Measurements from ENCODE around the gene GNAI2.
A peak's percentile ranks its signal among the peaks of the same experiment; 100 is the strongest.

GNAI2 gene

GRCh38 chr3:50235716-50236483 lies at the start of gene GNAI2:
GNAI2 (plus strand) TSS chr3:50236204; CDS start chr3:50236336, 132 bp downstream.
- peak; percentile 100 for DNase-seq

- no peak for DNase-seq
Observed at GRCh38 chr3:50187750-50188149, 48.3 kb upstream of the GNAI2 start.

GRCh38 chr3:50189274-50189673 lies 46.7 kb upstream of the GNAI2 start:
- no peak for DNase-seq

- DNase-seq = no peak
Observed at GRCh38 chr3:50189989-50190388, 46.0 kb upstream of the GNAI2 start.

GRCh38 chr3:50190936-50191660 lies 44.9 kb upstream of the GNAI2 start, which contains the start of gene GNAT1:
GNAT1 (plus strand) TSS chr3:50191610; CDS start chr3:50191726, 116 bp downstream.
- DNase-seq = no peak

GRCh38 chr3:50192124-50192523 lies 43.9 kb upstream of the GNAI2 start:
- DNase-seq = no peak

- peak; percentile 93 for DNase-seq
Observed at GRCh38 chr3:50192689-50193141, 43.3 kb upstream of the GNAI2 start.

- DNase-seq = no peak
Observed at GRCh38 chr3:50193286-50193685, 42.7 kb upstream of the GNAI2 start.

- DNase-seq = no peak
Observed at GRCh38 chr3:50193746-50194127, 42.3 kb upstream of the GNAI2 start.

GRCh38 chr3:50194128-50194902 lies 41.7 kb upstream of the GNAI2 start:
- DNase-seq = peak; percentile 94

GRCh38 chr3:50194903-50195500 lies 41.0 kb upstream of the GNAI2 start:
- peak; percentile 75 for DNase-seq

- no peak for DNase-seq
Observed at GRCh38 chr3:50195501-50196252, 40.3 kb upstream of the GNAI2 start.

- no peak for DNase-seq
Observed at GRCh38 chr3:50196253-50196801, 39.7 kb upstream of the GNAI2 start.

GRCh38 chr3:50201573-50202315 lies 34.3 kb upstream of the GNAI2 start:
- DNase-seq = no peak

- no peak for DNase-seq
Observed at GRCh38 chr3:50202353-50203112, 33.5 kb upstream of the GNAI2 start.

GRCh38 chr3:50203113-50203808 lies 32.7 kb upstream of the GNAI2 start:
- no peak for DNase-seq

- no peak for DNase-seq
Observed at GRCh38 chr3:50203809-50204803, 31.9 kb upstream of the GNAI2 start.

- DNase-seq = no peak
Observed at GRCh38 chr3:50204804-50205412, 31.1 kb upstream of the GNAI2 start, which contains the start of gene SLC38A3. SLC38A3 (plus strand) TSS chr3:50205271; CDS start chr3:50214200, 8,929 bp downstream.
